IMR-90 (cell line): ENCODE results near the gene HSPD1. TPM values are rescaled to one million over a fixed set of nuclear protein-coding genes. Genes with fewer than 3 reads are reported as not detected.

ENCODE experiments used
- ATAC-seq: fragments of 200-7000 bp; cut with Tn5 transposase; 2 replicates; pipeline ENCODE4 v1.9.1; 2020; ENCODE audit warnings: low read depth, mild to moderate bottlenecking, moderate library complexity
- BruUV-seq: library from RNA; stranded (reverse); fragments of 400-500 nt; replicated peaks from 2 replicates; lab custom pipeline; 2021; lab: Mats Ljungman, UMichigan
- CTCF ChIA-PET: fragments of 300-600 bp; formaldehyde crosslinking; extraction: SDS; loops from one replicate; lab custom pipeline; 2021; ENCODE audit warnings: antibody characterized with exemption; lab: Yijun Ruan, JAX
- POLR2A ChIA-PET: fragments of 300-600 bp; sonication (Branson Sonifier 250); formaldehyde crosslinking; loops from one replicate; lab custom pipeline; 2022; ENCODE audit warnings: antibody characterized with exemption; ENCODE audit not compliant: unreplicated experiment; lab: Charles Lee
- DNase-seq: peaks from one replicate; pipeline ENCODE4 v3.0.0; 2013
- H2AFZ ChIP-seq: replicated peaks from 2 replicates; pipeline ENCODE3; 2013; ENCODE audit warnings: low read length, mild to moderate bottlenecking; ENCODE audit not compliant: poor library complexity
- H2AK5ac ChIP-seq: 2 replicates; pipeline ENCODE4 v1.6.1; 2013; ENCODE audit warnings: low read depth, low read length, inconsistent platforms
- H2AK9ac ChIP-seq: replicated peaks from 2 replicates; pipeline ENCODE3; 2013; ENCODE audit warnings: mild to moderate bottlenecking, low read depth, low read length, moderate library complexity; ENCODE audit not compliant: poor library complexity
- H2BK120ac ChIP-seq: 2 replicates; pipeline ENCODE4 v1.6.1; 2013; ENCODE audit warnings: low read depth, low read length, inconsistent platforms
- H2BK15ac ChIP-seq: 3 replicates; pipeline ENCODE4 v1.6.1; 2013; ENCODE audit warnings: low read depth, low read length, inconsistent platforms
- H2BK20ac ChIP-seq: 2 replicates; pipeline ENCODE4 v1.6.1; 2013; ENCODE audit warnings: low read depth, mild to moderate bottlenecking, inconsistent platforms, low read length, moderate library complexity
- H2BK5ac ChIP-seq: 2 replicates; pipeline ENCODE4 v1.6.1; 2013; ENCODE audit warnings: mild to moderate bottlenecking, low read depth, low read length, inconsistent platforms; ENCODE audit not compliant: poor library complexity, severe bottlenecking
- H3K14ac ChIP-seq: replicated peaks from 2 replicates; pipeline ENCODE4 v1.6.1; 2013; ENCODE audit warnings: low read depth, low read length, inconsistent platforms
- H3K18ac ChIP-seq: 2 replicates; pipeline ENCODE4 v1.6.1; 2013; ENCODE audit warnings: low read depth, low read length, control low read depth
- H3K23ac ChIP-seq: 2 replicates; pipeline ENCODE4 v1.6.1; 2013; ENCODE audit warnings: low read depth, low read length, inconsistent platforms
- H3K27ac ChIP-seq: 2 replicates; pipeline ENCODE4 v1.5.1; 2013; ENCODE audit warnings: mild to moderate bottlenecking, control low read depth, low read length; ENCODE audit not compliant: insufficient read depth
- H3K27me3 ChIP-seq: 2 replicates; pipeline ENCODE4 v1.6.1; 2013; ENCODE audit warnings: low read length; ENCODE audit not compliant: control insufficient read depth, insufficient read depth
- H3K36me3 ChIP-seq: 2 replicates; pipeline ENCODE4 v1.6.1; 2013; ENCODE audit warnings: low read length, mixed read lengths; ENCODE audit not compliant: control insufficient read depth, insufficient read depth
- H3K4ac ChIP-seq: 2 replicates; pipeline ENCODE4 v1.6.1; 2013; ENCODE audit warnings: low read depth, low read length, inconsistent platforms
- H3K4me1 ChIP-seq: 2 replicates; pipeline ENCODE4 v1.6.1; 2013; ENCODE audit warnings: low read length, mixed read lengths; ENCODE audit not compliant: control insufficient read depth, insufficient read depth
- H3K4me2 ChIP-seq: 2 replicates; pipeline ENCODE4 v1.6.1; 2013; ENCODE audit warnings: low read depth, mild to moderate bottlenecking, control low read depth, low read length, moderate library complexity
- H3K4me3 ChIP-seq: 2 replicates; pipeline ENCODE4 v1.5.1; 2013; ENCODE audit warnings: low read depth, mild to moderate bottlenecking, control low read depth, low read length, moderate library complexity; ENCODE audit not compliant: insufficient read depth
- H3K56ac ChIP-seq: 2 replicates; pipeline ENCODE4 v1.6.1; 2013; ENCODE audit warnings: low read length, inconsistent platforms; ENCODE audit not compliant: insufficient read depth; ENCODE audit errors: extremely low read depth
- H3K79me1 ChIP-seq, 2 experiments: 2 replicates each; pipeline ENCODE4 v1.6.1; 2013; ENCODE audit warnings: low read length in 2 of 2, inconsistent platforms in 1 of 2, low read depth in 1 of 2
- H3K9ac ChIP-seq: 2 replicates; pipeline ENCODE4 v1.6.1; 2013; ENCODE audit warnings: low read depth, low read length, control low read depth
- H3K9me1 ChIP-seq: 2 replicates; pipeline ENCODE4 v1.6.1; 2013; ENCODE audit warnings: low read length, inconsistent platforms; ENCODE audit not compliant: insufficient read depth
- H3K9me3 ChIP-seq: 2 replicates; pipeline ENCODE4 v1.6.1; 2013; ENCODE audit warnings: low read length; ENCODE audit not compliant: control insufficient read depth, insufficient read depth
- H4K20me1 ChIP-seq: 2 replicates; pipeline ENCODE4 v1.6.1; 2013; ENCODE audit warnings: low read length, inconsistent platforms; ENCODE audit not compliant: insufficient read depth
- H4K5ac ChIP-seq: 2 replicates; pipeline ENCODE4 v1.6.1; 2013; ENCODE audit warnings: mild to moderate bottlenecking, low read depth, low read length, control low read depth
- H4K8ac ChIP-seq, 2 experiments: 2 replicates each; pipeline ENCODE4 v1.6.1; 2013; ENCODE audit warnings: low read depth in 2 of 2, low read length in 2 of 2, control low read depth in 1 of 2, inconsistent platforms in 1 of 2
- H4K91ac ChIP-seq: 2 replicates; pipeline ENCODE4 v1.6.1; 2013; ENCODE audit warnings: low read depth, low read length, inconsistent platforms; ENCODE audit not compliant: insufficient read depth
- MAFK ChIP-seq: IDR thresholded peaks from 2 replicates; pipeline ENCODE4 v1.6.1; 2012; ENCODE audit warnings: low read depth, low read length, improper control_type of control experiment
- SMC3 ChIP-seq: fragments of 150-350 bp; IDR thresholded peaks from 2 replicates; pipeline ENCODE4 v1.6.1; 2016; ENCODE audit warnings: low read depth, mild to moderate bottlenecking, antibody characterized with exemption, low read length, moderate library complexity
- WGBS, 2 experiments: methylation state at CpG; one replicate each; pipeline versions ENCODE4 v1.1.5 to v1.1.7; 2013; ENCODE audit warnings: missing lambda C conversion rate in 2 of 2; ENCODE audit not compliant: insufficient read length in 1 of 2; ENCODE audit errors: extremely low coverage in 2 of 2; 5-methylcytosine and 5-hydroxymethylcytosine counted together
- dilution Hi-C: fragments of 300-500 bp; cut with HindIII; formaldehyde crosslinking; loops from one replicate; pipeline ENCODE4 v1.14.3; 2018; ENCODE audit warnings: low sequenced_read_pairs; ENCODE audit not compliant: unreplicated experiment
- in situ Hi-C: fragments of 300-500 bp; cut with MboI; formaldehyde crosslinking; loops from 3 replicates; pipeline ENCODE4 v1.14.3; 2019; ENCODE audit warnings: low sequenced_read_pairs, inconsistent platforms, mixed read lengths
- intact Hi-C: fragments of 100-400 bp; cut with micrococcal nuclease; formaldehyde crosslinking; loops from 2 replicates; pipeline ENCODE4 v1.10.0; 2022
- polyA plus RNA-seq, 3 experiments: library from polyadenylated mRNA; depleted of rRNA; stranded (reverse); fragments of >200 nt; gene quantifications; 2 replicates each; pipeline ENCODE4 v1.2.3, GENCODE V29; 2012; ENCODE audit warnings: low replicate concordance in 1 of 3
- total RNA-seq: library from RNA; depleted of rRNA; stranded (reverse); fragments of >200 nt; gene quantifications from 2 replicates; pipeline ENCODE4 v1.2.3, GENCODE V29; 2012
- TF ChIP-seq, protein P1 (sequence below): fragments of 150-350 bp; IDR thresholded peaks from 2 replicates; pipeline ENCODE4 v1.6.1; 2016; ENCODE audit warnings: low read depth, mild to moderate bottlenecking, low read length, moderate library complexity, borderline replicate concordance

Gene HSPD1
- total and polyA plus RNA-seq, 2 of the 4 experiments (the other 2 are of a cell fraction), result 171 TPM

DNA sequence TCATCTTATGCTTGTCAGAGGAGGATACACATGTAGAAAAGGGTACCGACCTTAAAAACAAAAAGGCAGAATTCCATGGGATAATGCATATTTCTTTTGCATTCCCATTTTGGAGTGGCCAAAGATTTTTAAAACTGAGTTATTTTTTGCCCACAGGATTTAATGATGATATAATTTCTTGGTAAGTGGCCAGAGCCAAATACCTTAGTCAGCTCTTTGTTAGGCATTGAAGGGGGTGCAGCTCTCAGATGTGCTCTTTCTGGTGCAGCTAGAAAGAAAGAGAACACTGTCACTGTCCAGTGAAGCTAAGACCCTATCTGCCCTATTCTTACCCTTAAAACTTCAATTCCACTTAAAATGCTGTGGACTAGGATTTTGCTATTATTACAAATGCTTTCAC is 35.5 kb downstream of the HSPD1 start:
- Histone ChIP-seq H2BK5ac (no peak overlapping the region), H3K9me1 (peaks cover 2% of the 10 kb centered on the region; the same call in 1 of the 2 replicates), H3K36me3 (peaks cover 37% of the 10 kb centered on the region), H4K5ac (no peak overlapping the region), H3K14ac (no peak overlapping the region), H3K4me3 (no peak overlapping the region), H4K91ac (no peak overlapping the region), H4K8ac (no peak overlapping the region), H3K27ac (no peak overlapping the region), H2AK5ac (no peak overlapping the region), H3K56ac (no peak overlapping the region), H4K20me1 (peaks cover 5% of the 10 kb centered on the region), H3K4me1 (peaks cover 2% of the 10 kb centered on the region; the same call in 1 of the 2 replicates), H3K79me1 (peaks cover 26 to 32% of the 10 kb centered on the region in 2 experiments), H3K4ac (no peak overlapping the region), H3K9me3 (no peaks in the 10 kb centered on the region), H2BK20ac (no peak overlapping the region), H3K9ac (no peak overlapping the region), H2AK9ac (no peak overlapping the region), H3K18ac (no peak overlapping the region), H3K23ac (no peak overlapping the region), H2BK15ac (no peak overlapping the region), H3K27me3 (no peaks in the 10 kb centered on the region), H2AFZ (no peak overlapping the region), H3K4me2 (no peak overlapping the region), H2BK120ac (no peak overlapping the region)
- WGBS, 2 experiments, result no CpG with 5 or more reads among the region's 1 CpG
- POLR2A ChIA-PET, result interaction anchor here (0.6 to 1.1 kb wide), 2 partner anchors 11 to 52 kb away, joined by 3 to 6 read pairs; partner anchors contain the start of gene COQ10B
- CTCF ChIA-PET, result interaction anchor here (0.6 kb wide), 2 partner anchors 27 to 301 kb away, joined by 3 read pairs; no protein-coding TSS in a partner anchor
- intact Hi-C loops, result no loop called here
- no peak for ATAC-seq
- dilution Hi-C loops, result no loop called here
- in situ Hi-C loops, result no loop called here
- TF ChIP-seq SMC3 (no peak), MAFK (peak; percentile 95)
- TF ChIP-seq, protein P1, sequence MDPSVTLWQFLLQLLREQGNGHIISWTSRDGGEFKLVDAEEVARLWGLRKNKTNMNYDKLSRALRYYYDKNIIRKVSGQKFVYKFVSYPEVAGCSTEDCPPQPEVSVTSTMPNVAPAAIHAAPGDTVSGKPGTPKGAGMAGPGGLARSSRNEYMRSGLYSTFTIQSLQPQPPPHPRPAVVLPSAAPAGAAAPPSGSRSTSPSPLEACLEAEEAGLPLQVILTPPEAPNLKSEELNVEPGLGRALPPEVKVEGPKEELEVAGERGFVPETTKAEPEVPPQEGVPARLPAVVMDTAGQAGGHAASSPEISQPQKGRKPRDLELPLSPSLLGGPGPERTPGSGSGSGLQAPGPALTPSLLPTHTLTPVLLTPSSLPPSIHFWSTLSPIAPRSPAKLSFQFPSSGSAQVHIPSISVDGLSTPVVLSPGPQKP, result no peak
- DNase-seq, result peak; percentile 29
- BruUV-seq, result no TSS peak
